Neural progenitor cell (in vitro differentiated cells): Measurements from ENCODE around the gene PEBP1.

ENCODE experiments used
- EZH2 ChIP-seq: fragments of 200-600 bp; sonication (generic); IDR thresholded peaks from 2 replicates; pipeline ENCODE4 v1.6.1; 2017; ENCODE audit warnings: antibody characterized with exemption, mild to moderate bottlenecking, moderate library complexity
- EZH2phosphoT487 ChIP-seq: fragments of 200-600 bp; sonication (generic); IDR thresholded peaks from 2 replicates; pipeline ENCODE4 v1.6.1; 2017; ENCODE audit warnings: antibody characterized with exemption
- TF ChIP-seq, protein P1 (sequence below): fragments of 200-600 bp; sonication (generic); IDR thresholded peaks from 2 replicates; pipeline ENCODE4 v1.5.1; 2017; ENCODE audit warnings: antibody characterized with exemption, mild to moderate bottlenecking

DNA sequence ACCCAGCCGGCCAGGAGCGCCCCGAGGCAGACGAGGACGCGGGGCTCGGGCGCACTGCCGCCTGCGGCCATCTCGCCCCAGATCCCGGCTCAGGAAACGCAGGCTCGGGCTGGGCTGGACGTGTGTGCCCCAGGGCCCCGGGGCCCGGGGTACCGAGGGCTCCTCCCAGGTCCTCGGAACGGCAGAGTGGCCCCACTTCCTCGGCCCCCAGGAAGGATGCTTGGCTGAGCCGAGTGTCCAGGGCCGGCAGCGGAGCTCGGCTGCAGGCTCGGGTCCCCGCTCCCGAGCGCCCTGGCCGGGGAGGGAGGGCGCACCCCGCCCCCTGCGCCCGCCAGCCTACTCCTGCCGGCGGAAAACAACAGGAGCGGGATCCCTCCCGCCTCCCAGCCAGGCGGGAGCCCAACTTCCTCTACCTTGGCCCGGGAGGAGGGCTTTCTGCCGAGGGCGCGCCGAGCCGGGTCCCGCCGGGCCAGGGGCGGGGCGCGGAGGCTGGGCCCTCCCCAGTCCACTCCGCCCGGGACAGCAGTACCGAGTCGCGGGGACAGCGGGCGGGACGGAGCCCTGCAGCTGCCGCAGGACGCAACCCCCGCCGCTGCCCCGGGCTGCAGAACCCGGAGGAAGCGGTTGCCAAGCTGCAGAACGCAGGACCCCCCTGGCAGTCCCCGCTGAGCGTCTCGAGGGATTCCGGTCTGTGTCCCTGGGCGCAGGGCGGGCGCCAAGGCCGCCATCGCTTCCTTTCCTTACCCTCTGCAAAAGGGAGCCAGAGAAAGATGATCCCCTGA is 32.1 kb upstream of the PEBP1 start, which contains the start of gene VSIG10:
- TF ChIP-seq EZH2 (no peak), EZH2phosphoT487 (no peak)
- TF ChIP-seq, protein P1, sequence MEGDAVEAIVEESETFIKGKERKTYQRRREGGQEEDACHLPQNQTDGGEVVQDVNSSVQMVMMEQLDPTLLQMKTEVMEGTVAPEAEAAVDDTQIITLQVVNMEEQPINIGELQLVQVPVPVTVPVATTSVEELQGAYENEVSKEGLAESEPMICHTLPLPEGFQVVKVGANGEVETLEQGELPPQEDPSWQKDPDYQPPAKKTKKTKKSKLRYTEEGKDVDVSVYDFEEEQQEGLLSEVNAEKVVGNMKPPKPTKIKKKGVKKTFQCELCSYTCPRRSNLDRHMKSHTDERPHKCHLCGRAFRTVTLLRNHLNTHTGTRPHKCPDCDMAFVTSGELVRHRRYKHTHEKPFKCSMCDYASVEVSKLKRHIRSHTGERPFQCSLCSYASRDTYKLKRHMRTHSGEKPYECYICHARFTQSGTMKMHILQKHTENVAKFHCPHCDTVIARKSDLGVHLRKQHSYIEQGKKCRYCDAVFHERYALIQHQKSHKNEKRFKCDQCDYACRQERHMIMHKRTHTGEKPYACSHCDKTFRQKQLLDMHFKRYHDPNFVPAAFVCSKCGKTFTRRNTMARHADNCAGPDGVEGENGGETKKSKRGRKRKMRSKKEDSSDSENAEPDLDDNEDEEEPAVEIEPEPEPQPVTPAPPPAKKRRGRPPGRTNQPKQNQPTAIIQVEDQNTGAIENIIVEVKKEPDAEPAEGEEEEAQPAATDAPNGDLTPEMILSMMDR = peak; percentile 7
